GM03348 (cell line): ENCODE results near the gene KAZN.

ENCODE experiments used
- DNase-seq: peaks from one replicate; pipeline ENCODE4 v3.0.0; 2012; ENCODE audit warnings: low spot score

Gene KAZN

GRCh38 chr1:14956579-14957195, 358.2 kb downstream of the KAZN start:
- no peak for DNase-seq

GRCh38 chr1:14957375-14958098, 359.1 kb downstream of the KAZN start:
- DNase-seq, result no peak

- DNase-seq, result no peak
Measured at GRCh38 chr1:14958249-14959058, 360.0 kb downstream of the KAZN start.

GRCh38 chr1:14959059-14959694, 360.7 kb downstream of the KAZN start:
- DNase-seq, result no peak

GRCh38 chr1:14961661-14962267, 363.3 kb downstream of the KAZN start:
- DNase-seq, result no peak

GRCh38 chr1:14962407-14962806, 363.9 kb downstream of the KAZN start:
- DNase-seq, result no peak

- DNase-seq, result peak; percentile 57
Measured at GRCh38 chr1:14963791-14964710, 365.6 kb downstream of the KAZN start.

GRCh38 chr1:14964711-14965055, 366.2 kb downstream of the KAZN start:
- peak; percentile 47 for DNase-seq

GRCh38 chr1:14968251-14968851, 369.9 kb downstream of the KAZN start:
- DNase-seq, result peak; percentile 89

- no peak for DNase-seq
Measured at GRCh38 chr1:14969006-14969405, 370.5 kb downstream of the KAZN start.

- DNase-seq, result peak; percentile 92
Measured at GRCh38 chr1:14970115-14970798, 371.8 kb downstream of the KAZN start.

GRCh38 chr1:14970799-14971141, 372.3 kb downstream of the KAZN start:
- DNase-seq, result peak; percentile 32

- DNase-seq, result no peak
Measured at GRCh38 chr1:14971221-14971620, 372.7 kb downstream of the KAZN start.

GRCh38 chr1:14972107-14972506, 373.6 kb downstream of the KAZN start:
- DNase-seq, result no peak

- no peak for DNase-seq
Measured at GRCh38 chr1:14973773-14974172, 375.3 kb downstream of the KAZN start.

- DNase-seq, result no peak
Measured at GRCh38 chr1:14974361-14974760, 375.9 kb downstream of the KAZN start.

GRCh38 chr1:14975119-14975518, 376.6 kb downstream of the KAZN start:
- DNase-seq, result no peak

- no peak for DNase-seq
Measured at GRCh38 chr1:14976256-14976655, 377.8 kb downstream of the KAZN start.

- DNase-seq, result no peak
Measured at GRCh38 chr1:14977338-14977931, 378.9 kb downstream of the KAZN start.
